HEK293 (cell line): Measurements from ENCODE around the gene ABLIM2.

Experiments used
- CTCF ChIA-PET: fragments of 350-600 bp; formaldehyde crosslinking; extraction: SDS; loops from one replicate; lab custom pipeline; 2021; ENCODE audit warnings: antibody characterized with exemption; lab: Yijun Ruan, JAX
- POLR2A ChIA-PET: fragments of 300-600 bp; formaldehyde crosslinking; extraction: SDS; loops from one replicate; lab custom pipeline; 2020; ENCODE audit warnings: antibody characterized with exemption, inconsistent platforms; lab: Yijun Ruan, JAX
- H3K27ac ChIP-seq: fragments of 200-500 bp; sonication (Bioruptor generic); 2 replicates; pipeline ENCODE4 v1.5.1; 2014; ENCODE audit warnings: low read depth, low read length, control low read depth, inconsistent platforms; ENCODE audit errors: extremely low read depth
- H3K36me3 ChIP-seq, 2 experiments: fragments of 200-500 bp in 1 of 2; sonication (Bioruptor generic) in 1 of 2; 1 replicate in 1 of 2; 2 replicates in 1 of 2; pipeline ENCODE4 v1.5.1; 2014 to 2017; ENCODE audit warnings: inconsistent platforms in 2 of 2, low read length in 2 of 2; ENCODE audit not compliant: control insufficient read depth in 2 of 2, insufficient read depth in 1 of 2
- H3K4me1 ChIP-seq: fragments of 200-500 bp; sonication (Bioruptor generic); 2 replicates; pipeline ENCODE4 v1.5.1; 2014; ENCODE audit warnings: mild to moderate bottlenecking, low read length, inconsistent platforms; ENCODE audit not compliant: control insufficient read depth, insufficient read depth
- H3K4me3 ChIP-seq: 2 replicates; pipeline ENCODE4 v1.5.1; 2011; ENCODE audit warnings: low read depth, mild to moderate bottlenecking, control low read depth, low read length, moderate library complexity
- H3K9me3 ChIP-seq: fragments of 200-500 bp; sonication (Bioruptor generic); 2 replicates; pipeline ENCODE4 v1.5.1; 2014; ENCODE audit warnings: low read depth, low read length, inconsistent platforms; ENCODE audit not compliant: control insufficient read depth, insufficient read depth
- HOXA7 ChIP-seq: sonication (generic); formaldehyde crosslinking; IDR thresholded peaks from 2 replicates; pipeline ENCODE4 v1.8.1; 2022; ENCODE audit warnings: missing genetic modification reagents, borderline replicate concordance
- OSR2 ChIP-seq: fragments of 450-650 bp; formaldehyde crosslinking; IDR thresholded peaks from 2 replicates; pipeline ENCODE4 v1.5.1; 2016; ENCODE audit warnings: missing biosample characterization, missing genetic modification characterization
- PRDM6 ChIP-seq: fragments of 450-650 bp; formaldehyde crosslinking; IDR thresholded peaks from 2 replicates; pipeline ENCODE4 v1.5.1; 2017; ENCODE audit warnings: missing biosample characterization, missing genetic modification characterization
- SCRT2 ChIP-seq: fragments of 450-650 bp; formaldehyde crosslinking; IDR thresholded peaks from 2 replicates; pipeline ENCODE4 v1.5.1; 2016; ENCODE audit warnings: missing biosample characterization, missing genetic modification characterization
- SP2 ChIP-seq: fragments of 450-650 bp; formaldehyde crosslinking; IDR thresholded peaks from 2 replicates; pipeline ENCODE4 v1.5.1; 2016; ENCODE audit warnings: missing biosample characterization, missing genetic modification characterization
- ZBTB17 ChIP-seq: fragments of 450-650 bp; formaldehyde crosslinking; IDR thresholded peaks from 2 replicates; pipeline ENCODE4 v1.5.1; 2016; ENCODE audit warnings: missing biosample characterization, missing genetic modification characterization
- ZBTB21 ChIP-seq: fragments of 450-650 bp; formaldehyde crosslinking; IDR thresholded peaks from 2 replicates; pipeline ENCODE4 v1.5.1; 2017; ENCODE audit warnings: missing biosample characterization, missing genetic modification characterization
- ZNF10 ChIP-seq: fragments of 450-650 bp; formaldehyde crosslinking; IDR thresholded peaks from 2 replicates; pipeline ENCODE4 v1.5.1; 2017; ENCODE audit warnings: missing biosample characterization, missing genetic modification characterization
- ZNF114 ChIP-seq: fragments of 450-650 bp; formaldehyde crosslinking; IDR thresholded peaks from 2 replicates; pipeline ENCODE4 v1.5.0; 2017; ENCODE audit warnings: missing biosample characterization, missing genetic modification characterization
- ZNF140 ChIP-seq: fragments of 450-650 bp; formaldehyde crosslinking; IDR thresholded peaks from 2 replicates; pipeline ENCODE4 v1.5.1; 2016; ENCODE audit warnings: missing biosample characterization, missing genetic modification characterization
- ZNF148 ChIP-seq: fragments of 450-650 bp; formaldehyde crosslinking; IDR thresholded peaks from 2 replicates; pipeline ENCODE4 v1.5.0; 2017; ENCODE audit warnings: missing biosample characterization, missing genetic modification characterization, borderline replicate concordance
- ZNF16 ChIP-seq: fragments of 450-650 bp; formaldehyde crosslinking; IDR thresholded peaks from 2 replicates; pipeline ENCODE4 v1.5.1; 2016; ENCODE audit warnings: low read depth, missing biosample characterization, missing genetic modification characterization
- ZNF174 ChIP-seq: fragments of 450-650 bp; formaldehyde crosslinking; IDR thresholded peaks from 2 replicates; pipeline ENCODE4 v1.5.0; 2017; ENCODE audit warnings: missing biosample characterization, mild to moderate bottlenecking, missing genetic modification characterization
- ZNF19 ChIP-seq: fragments of 450-650 bp; formaldehyde crosslinking; IDR thresholded peaks from 2 replicates; pipeline ENCODE4; 2016; ENCODE audit warnings: missing biosample characterization, missing genetic modification characterization, low read depth
- ZNF2 ChIP-seq: fragments of 450-650 bp; formaldehyde crosslinking; IDR thresholded peaks from 2 replicates; pipeline ENCODE4 v1.5.1; 2016; ENCODE audit warnings: missing biosample characterization, missing genetic modification characterization
- ZNF221 ChIP-seq: fragments of 450-650 bp; formaldehyde crosslinking; IDR thresholded peaks from 2 replicates; pipeline ENCODE4 v1.5.1; 2017; ENCODE audit warnings: missing biosample characterization, missing genetic modification characterization, borderline replicate concordance
- ZNF223 ChIP-seq: fragments of 450-650 bp; formaldehyde crosslinking; IDR thresholded peaks from 2 replicates; pipeline ENCODE4 v1.5.1; 2016; ENCODE audit warnings: missing biosample characterization, missing genetic modification characterization
- ZNF302 ChIP-seq: fragments of 450-650 bp; formaldehyde crosslinking; IDR thresholded peaks from 2 replicates; pipeline ENCODE4 v1.5.1; 2016; ENCODE audit warnings: missing biosample characterization, missing genetic modification characterization, low read depth
- ZNF311 ChIP-seq: fragments of 450-650 bp; formaldehyde crosslinking; IDR thresholded peaks from 2 replicates; pipeline ENCODE4 v1.5.1; 2017; ENCODE audit warnings: missing biosample characterization, missing genetic modification characterization, borderline replicate concordance
- ZNF354C ChIP-seq: fragments of 450-650 bp; formaldehyde crosslinking; IDR thresholded peaks from 2 replicates; pipeline ENCODE4 v1.5.1; 2016; ENCODE audit warnings: missing biosample characterization, missing genetic modification characterization, low read depth, borderline replicate concordance
- ZNF426 ChIP-seq: fragments of 450-650 bp; formaldehyde crosslinking; IDR thresholded peaks from 2 replicates; pipeline ENCODE4 v1.5.1; 2017; ENCODE audit warnings: missing biosample characterization, missing genetic modification characterization, mild to moderate bottlenecking, inconsistent platforms, moderate library complexity
- ZNF600 ChIP-seq: fragments of 450-650 bp; formaldehyde crosslinking; IDR thresholded peaks from 2 replicates; pipeline ENCODE4 v1.5.1; 2016; ENCODE audit warnings: missing biosample characterization, missing genetic modification characterization
- ZNF670 ChIP-seq: fragments of 450-650 bp; formaldehyde crosslinking; IDR thresholded peaks from 2 replicates; pipeline ENCODE4 v1.5.1; 2016; ENCODE audit warnings: missing biosample characterization, missing genetic modification characterization, low read depth
- ZNF776 ChIP-seq: fragments of 450-650 bp; formaldehyde crosslinking; IDR thresholded peaks from 2 replicates; pipeline ENCODE4 v1.5.0; 2017; ENCODE audit warnings: missing biosample characterization, missing genetic modification characterization, borderline replicate concordance
- ZSCAN30 ChIP-seq: fragments of 450-650 bp; IDR thresholded peaks from 2 replicates; pipeline ENCODE4 v1.5.1; 2018; ENCODE audit warnings: missing biosample characterization, mild to moderate bottlenecking, missing genetic modification characterization, moderate library complexity
- TF ChIP-seq, protein P1 (sequence below): fragments of 450-650 bp; formaldehyde crosslinking; IDR thresholded peaks from 2 replicates; pipeline ENCODE4 v1.5.1; 2016; ENCODE audit warnings: missing biosample characterization, missing genetic modification characterization, borderline replicate concordance

The ABLIM2 gene

GRCh38 chr4:8185295-8185694 is 26.7 kb upstream of the ABLIM2 start (continued):
- no peak for TF ChIP-seq ZBTB17 (tag by site-specific recombination)

- POLR2A ChIA-PET, result interaction anchor here (0.6 kb wide), 1 partner anchor 174 kb away, joined by 3 read pairs; no protein-coding TSS in a partner anchor
- H3K27ac ChIP-seq, result no peak overlapping the region
These were observed 25.4 kb upstream of the ABLIM2 start for GRCh38 chr4:8184061-8184460.

DNA sequence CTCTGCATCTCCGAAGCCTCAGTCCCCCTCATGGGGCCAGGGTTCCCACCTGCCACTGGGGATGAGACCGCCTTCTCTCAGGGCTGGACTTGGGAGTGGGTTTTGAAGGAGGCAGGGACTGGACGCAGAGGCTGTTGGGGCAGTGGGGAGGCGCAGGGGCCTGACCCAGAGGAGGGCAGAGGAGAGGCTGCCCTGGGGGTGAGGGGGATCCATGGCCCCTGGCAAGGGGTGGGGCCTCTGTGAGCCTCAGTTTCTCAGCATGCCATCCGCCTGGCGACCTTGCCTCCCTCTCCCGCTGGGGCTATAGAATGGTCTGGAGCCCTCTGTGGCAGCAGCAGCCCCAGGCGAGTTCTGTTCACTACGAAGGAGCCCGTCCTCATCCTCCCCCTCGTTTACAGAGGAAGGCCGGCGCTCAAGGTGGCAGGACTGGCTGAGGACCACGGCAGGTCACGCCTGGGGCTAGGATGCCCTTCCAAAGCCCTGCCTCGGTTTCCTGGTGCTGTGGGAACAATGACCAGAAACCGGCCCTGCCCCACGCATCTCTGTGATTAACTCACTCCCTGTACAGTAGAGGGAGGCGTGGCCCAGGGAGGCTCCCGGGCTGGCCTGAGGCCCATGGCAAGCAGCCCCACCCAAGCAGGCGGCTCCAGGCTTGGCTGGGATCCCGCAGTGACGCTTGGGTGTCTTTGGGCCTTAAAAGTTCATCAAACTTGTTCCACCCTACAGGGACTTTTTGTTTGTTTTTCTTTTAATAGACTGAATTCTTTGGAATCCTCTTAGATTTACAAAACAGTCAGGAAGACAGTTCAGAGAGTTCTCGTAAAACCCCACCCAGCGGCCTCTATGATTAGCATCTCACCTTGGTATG is 24.5 kb upstream of the ABLIM2 start:
- Histone ChIP-seq H3K4me3 (no peak overlapping the region), H3K9me3 (no peaks in the 10 kb centered on the region), H3K4me1 (no peaks in the 10 kb centered on the region; the same call in 1 of the 2 replicates), H3K27ac (no peak overlapping the region), H3K36me3 (no peaks in the 10 kb centered on the region)
- CTCF ChIA-PET, result interaction anchor here (0.5 to 1.4 kb wide), 3 partner anchors 8 to 220 kb away, joined by 3 to 4 read pairs (median 3); no protein-coding TSS in a partner anchor
- POLR2A ChIA-PET, result no interaction called here
- no peak for TF ChIP-seq ZBTB21 (tag by site-specific recombination)
- TF ChIP-seq ZNF354C (tag by site-specific recombination), result no peak
- no peak for TF ChIP-seq HOXA7
- TF ChIP-seq, protein P1, sequence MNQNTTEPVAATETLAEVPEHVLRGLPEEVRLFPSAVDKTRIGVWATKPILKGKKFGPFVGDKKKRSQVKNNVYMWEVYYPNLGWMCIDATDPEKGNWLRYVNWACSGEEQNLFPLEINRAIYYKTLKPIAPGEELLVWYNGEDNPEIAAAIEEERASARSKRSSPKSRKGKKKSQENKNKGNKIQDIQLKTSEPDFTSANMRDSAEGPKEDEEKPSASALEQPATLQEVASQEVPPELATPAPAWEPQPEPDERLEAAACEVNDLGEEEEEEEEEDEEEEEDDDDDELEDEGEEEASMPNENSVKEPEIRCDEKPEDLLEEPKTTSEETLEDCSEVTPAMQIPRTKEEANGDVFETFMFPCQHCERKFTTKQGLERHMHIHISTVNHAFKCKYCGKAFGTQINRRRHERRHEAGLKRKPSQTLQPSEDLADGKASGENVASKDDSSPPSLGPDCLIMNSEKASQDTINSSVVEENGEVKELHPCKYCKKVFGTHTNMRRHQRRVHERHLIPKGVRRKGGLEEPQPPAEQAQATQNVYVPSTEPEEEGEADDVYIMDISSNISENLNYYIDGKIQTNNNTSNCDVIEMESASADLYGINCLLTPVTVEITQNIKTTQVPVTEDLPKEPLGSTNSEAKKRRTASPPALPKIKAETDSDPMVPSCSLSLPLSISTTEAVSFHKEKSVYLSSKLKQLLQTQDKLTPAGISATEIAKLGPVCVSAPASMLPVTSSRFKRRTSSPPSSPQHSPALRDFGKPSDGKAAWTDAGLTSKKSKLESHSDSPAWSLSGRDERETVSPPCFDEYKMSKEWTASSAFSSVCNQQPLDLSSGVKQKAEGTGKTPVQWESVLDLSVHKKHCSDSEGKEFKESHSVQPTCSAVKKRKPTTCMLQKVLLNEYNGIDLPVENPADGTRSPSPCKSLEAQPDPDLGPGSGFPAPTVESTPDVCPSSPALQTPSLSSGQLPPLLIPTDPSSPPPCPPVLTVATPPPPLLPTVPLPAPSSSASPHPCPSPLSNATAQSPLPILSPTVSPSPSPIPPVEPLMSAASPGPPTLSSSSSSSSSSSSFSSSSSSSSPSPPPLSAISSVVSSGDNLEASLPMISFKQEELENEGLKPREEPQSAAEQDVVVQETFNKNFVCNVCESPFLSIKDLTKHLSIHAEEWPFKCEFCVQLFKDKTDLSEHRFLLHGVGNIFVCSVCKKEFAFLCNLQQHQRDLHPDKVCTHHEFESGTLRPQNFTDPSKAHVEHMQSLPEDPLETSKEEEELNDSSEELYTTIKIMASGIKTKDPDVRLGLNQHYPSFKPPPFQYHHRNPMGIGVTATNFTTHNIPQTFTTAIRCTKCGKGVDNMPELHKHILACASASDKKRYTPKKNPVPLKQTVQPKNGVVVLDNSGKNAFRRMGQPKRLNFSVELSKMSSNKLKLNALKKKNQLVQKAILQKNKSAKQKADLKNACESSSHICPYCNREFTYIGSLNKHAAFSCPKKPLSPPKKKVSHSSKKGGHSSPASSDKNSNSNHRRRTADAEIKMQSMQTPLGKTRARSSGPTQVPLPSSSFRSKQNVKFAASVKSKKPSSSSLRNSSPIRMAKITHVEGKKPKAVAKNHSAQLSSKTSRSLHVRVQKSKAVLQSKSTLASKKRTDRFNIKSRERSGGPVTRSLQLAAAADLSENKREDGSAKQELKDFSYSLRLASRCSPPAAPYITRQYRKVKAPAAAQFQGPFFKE (tag by site-specific recombination), result no peak
- peak; percentile 75 for TF ChIP-seq OSR2 (tag by site-specific recombination)
- no peak for TF ChIP-seq ZNF114
- TF ChIP-seq ZNF10 (tag by site-specific recombination), result no peak
- TF ChIP-seq ZNF2, result no peak
- TF ChIP-seq ZNF16 (tag by site-specific recombination), result no peak
- TF ChIP-seq PRDM6, result no peak
- no peak for TF ChIP-seq ZNF140 (tag by site-specific recombination)
- no peak for TF ChIP-seq ZNF148 (tag by site-specific recombination)
- TF ChIP-seq ZNF19 (tag by site-specific recombination), result no peak
- peak; percentile 53; the same call in 1 of the 2 replicates for TF ChIP-seq ZSCAN30 (tag by site-specific recombination)
- no peak for TF ChIP-seq ZNF174 (tag by site-specific recombination)
- no peak for TF ChIP-seq SP2 (tag by site-specific recombination)
- no peak for TF ChIP-seq SCRT2 (tag by site-specific recombination)
- TF ChIP-seq ZNF600, result no peak

More at GRCh38 chr4:8184061-8184460, 25.4 kb upstream of the ABLIM2 start:
- H3K36me3 ChIP-seq, result no peaks in the 10 kb centered on the region
- CTCF ChIA-PET, result interaction anchor here (0.5 to 0.9 kb wide), 3 partner anchors 9 to 724 kb away, joined by 3 to 4 read pairs (median 3); no protein-coding TSS in a partner anchor
- TF ChIP-seq ZNF426 (tag by site-specific recombination) (no peak), ZNF311 (no peak), ZNF223 (tag by site-specific recombination) (no peak), ZNF302 (tag by site-specific recombination) (no peak), ZNF221 (tag by site-specific recombination) (no peak), ZNF776 (tag by site-specific recombination) (no peak), ZNF19 (tag by site-specific recombination) (no peak), ZNF670 (tag by site-specific recombination) (no peak)
- no peaks in the 10 kb centered on the region; the same call in 1 of the 2 replicates for H3K4me1 ChIP-seq
- H3K4me3 ChIP-seq, result no peak overlapping the region
- H3K9me3 ChIP-seq, result no peaks in the 10 kb centered on the region
